Smooth muscle cell (in vitro differentiated cells): ENCODE data around the gene MRPS17. TPM values are rescaled to one million over a fixed set of nuclear protein-coding genes. Genes with fewer than 3 reads are reported as not detected.

Experiments used
- DNase-seq: peaks from one replicate; lab custom pipeline; 2025; ENCODE audit not compliant: unreplicated experiment; lab: John Stamatoyannopoulos, UW
- H2AFZ ChIP-seq: fragments of 200-600 bp; sonication (generic); 2 replicates; pipeline ENCODE4 v1.6.0; 2016; ENCODE audit warnings: antibody characterized with exemption, low read depth, mild to moderate bottlenecking
- H3F3A ChIP-seq: fragments of 200-600 bp; sonication (generic); 2 replicates; pipeline ENCODE4 v1.6.0; 2017; ENCODE audit warnings: antibody characterized with exemption, low read depth
- H3K27ac ChIP-seq: fragments of 200-600 bp; sonication (generic); 2 replicates; pipeline ENCODE4 v1.5.1; 2016; ENCODE audit warnings: low read depth, mild to moderate bottlenecking
- H3K27me3 ChIP-seq: fragments of 200-600 bp; sonication (generic); 2 replicates; pipeline ENCODE4 v1.6.1; 2016; ENCODE audit warnings: low read depth, mild to moderate bottlenecking
- H3K36me3 ChIP-seq: fragments of 200-600 bp; sonication (generic); 2 replicates; pipeline ENCODE4 v1.5.1; 2016; ENCODE audit warnings: low read depth
- H3K4me1 ChIP-seq: fragments of 200-600 bp; sonication (generic); 2 replicates; pipeline ENCODE4 v1.5.1; 2016; ENCODE audit warnings: low read depth
- H3K4me2 ChIP-seq: fragments of 200-600 bp; sonication (generic); 2 replicates; pipeline ENCODE4 v1.6.0; 2016; ENCODE audit warnings: mild to moderate bottlenecking
- H3K4me3 ChIP-seq: fragments of 200-600 bp; sonication (generic); 2 replicates; pipeline ENCODE4 v1.5.1; 2016; ENCODE audit warnings: mild to moderate bottlenecking
- H3K79me2 ChIP-seq: fragments of 200-600 bp; sonication (generic); 2 replicates; pipeline ENCODE4 v1.6.0; 2016; ENCODE audit warnings: low read depth, mild to moderate bottlenecking
- H3K9ac ChIP-seq: fragments of 200-600 bp; sonication (generic); 2 replicates; pipeline ENCODE4 v1.6.0; 2016; ENCODE audit warnings: low read depth
- H3K9me3 ChIP-seq: fragments of 200-600 bp; sonication (generic); replicated peaks from 2 replicates; pipeline ENCODE4 v1.5.1; 2016; ENCODE audit warnings: low read depth
- H4K20me1 ChIP-seq: fragments of 200-600 bp; sonication (generic); 2 replicates; pipeline ENCODE4 v1.6.0; 2016; ENCODE audit warnings: low read depth
- CTCF ChIP-seq: fragments of 200-600 bp; sonication (generic); IDR thresholded peaks from 2 replicates; pipeline ENCODE4 v1.5.1; 2017; ENCODE audit warnings: borderline replicate concordance, mild to moderate bottlenecking, antibody characterized with exemption; ENCODE audit not compliant: insufficient read depth, poor library complexity, severe bottlenecking
- WGBS: methylation state at CpG from one replicate; pipeline ENCODE4 v1.1.7; 2016; ENCODE audit warnings: low lambda C conversion rate; 5-methylcytosine and 5-hydroxymethylcytosine counted together
- polyA plus RNA-seq: library from polyadenylated mRNA; unstranded; fragments of >200 nt; fragmentation: Nextera tagmentation; extraction: Ambion mirVana; gene quantifications from 2 replicates; pipeline ENCODE4 v1.2.1, GENCODE V29; 2016
- total RNA-seq: library from RNA; depleted of rRNA; stranded (reverse); fragments of >200 nt; gene quantifications from 2 replicates; pipeline ENCODE4 v1.2.3, GENCODE V29; 2014

MRPS17 gene
- total and polyA plus RNA-seq, 2 experiments from 2014 or later = 7.5 to 17.6 TPM

GRCh38 chr7:55970561-55970960, 18.9 kb downstream of the MRPS17 start:
- H3K36me3 ChIP-seq = no peaks in the 10 kb centered on the region
- no peak overlapping the region for H3K4me3 ChIP-seq
- H4K20me1 ChIP-seq = peaks cover 80% of the 10 kb centered on the region
- no peaks in the 10 kb centered on the region for H3K27me3 ChIP-seq
- H3K9me3 ChIP-seq = no peaks in the 10 kb centered on the region
- H2AFZ ChIP-seq = no peak overlapping the region
- H3K9ac ChIP-seq = no peak overlapping the region
- TF ChIP-seq CTCF = no peak
- DNase-seq = no peak
- no peak overlapping the region for H3K4me2 ChIP-seq
- no peak overlapping the region for H3K27ac ChIP-seq
- peaks cover 70% of the 10 kb centered on the region for H3K79me2 ChIP-seq
- no peaks in the 10 kb centered on the region for H3K4me1 ChIP-seq
- no peaks in the 10 kb centered on the region for H3F3A ChIP-seq
- WGBS = 98% methylated on average over 7 of the region's 7 CpGs

- Histone ChIP-seq H4K20me1 (peaks cover 83% of the 10 kb centered on the region), H3K4me3 (no peak overlapping the region), H3K79me2 (peaks cover 68% of the 10 kb centered on the region)
Observed at GRCh38 chr7:55970978-55971377, 19.3 kb downstream of the MRPS17 start.

GRCh38 chr7:55973747-55974250, 22.1 kb downstream of the MRPS17 start:
- no peak for DNase-seq
- no peaks in the 10 kb centered on the region for H3F3A ChIP-seq
- no peak overlapping the region for H3K4me3 ChIP-seq
- WGBS = 96% methylated on average over 7 of the region's 7 CpGs
- no peaks in the 10 kb centered on the region for H3K27me3 ChIP-seq
- H3K4me1 ChIP-seq = no peaks in the 10 kb centered on the region
- H3K9me3 ChIP-seq = no peaks in the 10 kb centered on the region
- H4K20me1 ChIP-seq = peaks cover 88% of the 10 kb centered on the region
- no peak overlapping the region for H3K27ac ChIP-seq
- no peaks in the 10 kb centered on the region for H3K36me3 ChIP-seq
- H3K4me2 ChIP-seq = no peak overlapping the region
- H3K9ac ChIP-seq = no peak overlapping the region
- no peak overlapping the region for H2AFZ ChIP-seq
- TF ChIP-seq CTCF = no peak
- H3K79me2 ChIP-seq = peaks cover 39% of the 10 kb centered on the region

More at GRCh38 chr7:55970978-55971377, 19.3 kb downstream of the MRPS17 start:
- no peak overlapping the region for H3K27ac ChIP-seq
- no peaks in the 10 kb centered on the region for H3K4me1 ChIP-seq
- no peaks in the 10 kb centered on the region for H3K36me3 ChIP-seq
- no peak overlapping the region for H2AFZ ChIP-seq
- no peaks in the 10 kb centered on the region for H3K27me3 ChIP-seq
- H3F3A ChIP-seq = no peaks in the 10 kb centered on the region
- TF ChIP-seq CTCF = no peak
- H3K9ac ChIP-seq = no peak overlapping the region
- H3K9me3 ChIP-seq = no peaks in the 10 kb centered on the region
- no peak for DNase-seq
- no peak overlapping the region for H3K4me2 ChIP-seq
- WGBS = 88% methylated on average over 8 of the region's 8 CpGs

- DNase-seq = no peak
- no peaks in the 10 kb centered on the region for H3F3A ChIP-seq
- H3K27ac ChIP-seq = no peak overlapping the region
- no peak overlapping the region for H3K9ac ChIP-seq
- no peak overlapping the region for H3K4me2 ChIP-seq
- peaks cover 29% of the 10 kb centered on the region for H3K79me2 ChIP-seq
- no peaks in the 10 kb centered on the region for H3K4me1 ChIP-seq
- H4K20me1 ChIP-seq = peaks cover 68% of the 10 kb centered on the region
- no peaks in the 10 kb centered on the region for H3K36me3 ChIP-seq
- H2AFZ ChIP-seq = no peak overlapping the region
- H3K27me3 ChIP-seq = no peaks in the 10 kb centered on the region
- no peaks in the 10 kb centered on the region for H3K9me3 ChIP-seq
- H3K4me3 ChIP-seq = no peak overlapping the region
- no peak for TF ChIP-seq CTCF
- WGBS = 90% methylated on average over 7 of the region's 7 CpGs
Observed at GRCh38 chr7:55975988-55976633, 24.4 kb downstream of the MRPS17 start.
